Measurements from ENCODE around the gene NADSYN1.

The NADSYN1 gene

DNA sequence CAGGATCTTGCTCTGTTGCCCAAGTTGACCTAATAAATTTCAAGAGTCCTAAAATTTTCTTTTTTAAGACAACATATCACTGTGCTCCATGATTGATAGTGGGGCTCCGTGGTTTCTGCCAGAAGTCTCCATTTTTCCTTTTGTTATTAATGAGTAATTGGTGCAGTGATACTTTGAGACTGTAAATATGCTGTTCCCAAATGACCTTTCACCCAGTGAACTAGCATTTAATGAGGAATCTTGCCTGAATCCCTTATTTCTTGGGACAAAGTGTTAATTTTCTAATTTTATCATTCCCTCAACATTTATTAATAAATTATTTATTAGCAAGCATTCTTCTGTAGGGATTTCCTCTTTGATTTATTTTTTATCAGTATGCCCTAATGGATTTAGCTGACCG, 2.5 kb upstream of the NADSYN1 start:
- no peak for TF ChIP-seq EZH2phosphoT487 (conservative IDR thresholded peaks at IDR 0.05; ENCODE audit: low read length)
- TF ChIP-seq, protein P1, sequence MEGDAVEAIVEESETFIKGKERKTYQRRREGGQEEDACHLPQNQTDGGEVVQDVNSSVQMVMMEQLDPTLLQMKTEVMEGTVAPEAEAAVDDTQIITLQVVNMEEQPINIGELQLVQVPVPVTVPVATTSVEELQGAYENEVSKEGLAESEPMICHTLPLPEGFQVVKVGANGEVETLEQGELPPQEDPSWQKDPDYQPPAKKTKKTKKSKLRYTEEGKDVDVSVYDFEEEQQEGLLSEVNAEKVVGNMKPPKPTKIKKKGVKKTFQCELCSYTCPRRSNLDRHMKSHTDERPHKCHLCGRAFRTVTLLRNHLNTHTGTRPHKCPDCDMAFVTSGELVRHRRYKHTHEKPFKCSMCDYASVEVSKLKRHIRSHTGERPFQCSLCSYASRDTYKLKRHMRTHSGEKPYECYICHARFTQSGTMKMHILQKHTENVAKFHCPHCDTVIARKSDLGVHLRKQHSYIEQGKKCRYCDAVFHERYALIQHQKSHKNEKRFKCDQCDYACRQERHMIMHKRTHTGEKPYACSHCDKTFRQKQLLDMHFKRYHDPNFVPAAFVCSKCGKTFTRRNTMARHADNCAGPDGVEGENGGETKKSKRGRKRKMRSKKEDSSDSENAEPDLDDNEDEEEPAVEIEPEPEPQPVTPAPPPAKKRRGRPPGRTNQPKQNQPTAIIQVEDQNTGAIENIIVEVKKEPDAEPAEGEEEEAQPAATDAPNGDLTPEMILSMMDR (IDR thresholded peaks at IDR 0.05; ENCODE audit: insufficient read depth, low read length, poor library complexity, severe bottlenecking), result no peak
- Histone ChIP-seq H3K36me3 (ENCODE audit: low read length) (peaks cover 12% of the 10 kb centered on the region), H3K9me2 (replicated peaks; ENCODE audit: insufficient read depth, low read length) (no peaks in the 10 kb centered on the region), H3K9me3 (ENCODE audit: insufficient read depth, low read length) (no peaks in the 10 kb centered on the region), H3K79me2 (ENCODE audit: insufficient read depth, low read length) (peaks cover 28% of the 10 kb centered on the region), H3K9ac (ENCODE audit: low read length) (no peak overlapping the region), H3F3A (ENCODE audit: insufficient read depth) (peaks cover 31% of the 10 kb centered on the region), H3K4me2 (ENCODE audit: low read depth, low read length, poor library complexity, severe bottlenecking) (peak overlapping the region; percentile 93), H3K27me3 (ENCODE audit: low read length) (no peaks in the 10 kb centered on the region), H4K20me1 (ENCODE audit: low read depth, low read length) (no peaks in the 10 kb centered on the region), H3K27ac (ENCODE audit: low read depth, low read length) (no peak overlapping the region), H2AFZ (ENCODE audit: low read depth, low read length, severe bottlenecking) (no peak overlapping the region), H3K4me3 (ENCODE audit: insufficient read depth, low read length, poor library complexity, severe bottlenecking) (no peak overlapping the region)

DNA sequence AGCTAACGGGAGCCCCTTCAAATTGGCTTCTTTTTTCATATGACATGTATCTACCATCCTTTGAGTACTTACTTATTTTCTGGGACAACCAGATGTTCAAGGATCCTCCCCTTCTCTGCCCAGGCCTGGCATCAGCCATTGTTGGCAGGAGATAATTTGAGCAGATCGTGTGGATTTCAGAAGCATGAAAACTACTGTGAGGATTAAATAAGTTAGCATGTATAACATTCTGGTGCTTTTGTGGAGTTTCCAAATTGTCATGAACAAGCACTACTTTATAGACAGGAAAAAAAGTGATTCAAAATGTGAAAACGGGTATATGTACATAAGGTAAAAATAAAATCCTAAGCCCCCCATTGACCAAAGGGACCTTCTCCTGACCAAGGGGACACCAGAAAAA, 2.1 kb upstream of the NADSYN1 start:
- H3K79me2 ChIP-seq (ENCODE audit: insufficient read depth, low read length), result peaks cover 28% of the 10 kb centered on the region
- H3K27ac ChIP-seq (ENCODE audit: low read depth, low read length), result no peak overlapping the region
- no peaks in the 10 kb centered on the region for H3K9me2 ChIP-seq (replicated peaks; ENCODE audit: insufficient read depth, low read length)
- H3K4me2 ChIP-seq (ENCODE audit: low read depth, low read length, poor library complexity, severe bottlenecking), result peak overlapping the region; percentile 93
- TF ChIP-seq, protein P1 (IDR thresholded peaks at IDR 0.05; ENCODE audit: insufficient read depth, low read length, poor library complexity, severe bottlenecking), result no peak
- no peak for TF ChIP-seq EZH2phosphoT487 (conservative IDR thresholded peaks at IDR 0.05; ENCODE audit: low read length)
- no peaks in the 10 kb centered on the region for H4K20me1 ChIP-seq (ENCODE audit: low read depth, low read length)
- H3K36me3 ChIP-seq (ENCODE audit: low read length), result peaks cover 10% of the 10 kb centered on the region
- H3F3A ChIP-seq (ENCODE audit: insufficient read depth), result peaks cover 31% of the 10 kb centered on the region
- no peaks in the 10 kb centered on the region for H3K9me3 ChIP-seq (ENCODE audit: insufficient read depth, low read length)
- H3K9ac ChIP-seq (ENCODE audit: low read length), result no peak overlapping the region
- no peak overlapping the region for H2AFZ ChIP-seq (ENCODE audit: low read depth, low read length, severe bottlenecking)
- no peaks in the 10 kb centered on the region for H3K27me3 ChIP-seq (ENCODE audit: low read length)
- H3K4me3 ChIP-seq (ENCODE audit: insufficient read depth, low read length, poor library complexity, severe bottlenecking), result no peak overlapping the region

DNA sequence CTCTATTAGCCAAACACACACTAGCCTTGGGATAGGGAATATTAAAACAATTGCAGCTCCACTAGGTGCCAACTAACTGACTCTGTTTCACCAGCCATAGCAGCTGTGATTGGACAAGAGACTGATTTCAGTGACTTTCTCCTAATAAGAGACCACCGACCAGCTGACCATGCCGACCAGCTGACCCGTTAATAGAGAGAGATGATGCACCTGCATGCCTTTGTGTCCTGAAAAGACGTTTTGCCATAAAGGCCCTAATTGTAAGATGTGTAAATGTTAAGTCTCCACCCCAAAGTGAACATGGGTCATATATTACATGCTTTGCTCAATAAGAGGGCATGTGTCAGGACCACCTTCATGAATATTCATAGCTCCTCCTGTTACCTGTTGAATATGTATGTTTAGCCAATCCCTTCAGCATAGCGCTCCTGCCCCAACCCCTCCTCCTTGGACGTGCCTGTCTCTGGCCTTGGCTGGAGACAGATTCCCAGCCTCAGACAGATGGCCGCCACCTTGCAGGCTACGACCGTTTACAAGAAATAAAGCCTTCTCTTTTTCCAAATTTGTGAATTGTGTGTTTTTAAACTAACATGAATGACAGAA, 1.3 kb upstream of the NADSYN1 start:
- peaks cover 31% of the 10 kb centered on the region for H3F3A ChIP-seq (ENCODE audit: insufficient read depth)
- H3K27me3 ChIP-seq (ENCODE audit: low read length), result no peaks in the 10 kb centered on the region
- peaks cover 2% of the 10 kb centered on the region for H3K36me3 ChIP-seq (ENCODE audit: low read length)
- no peaks in the 10 kb centered on the region for H4K20me1 ChIP-seq (ENCODE audit: low read depth, low read length)
- H3K9me2 ChIP-seq (replicated peaks; ENCODE audit: insufficient read depth, low read length), result no peaks in the 10 kb centered on the region
- TF ChIP-seq, protein P1 (IDR thresholded peaks at IDR 0.05; ENCODE audit: insufficient read depth, low read length, poor library complexity, severe bottlenecking), result no peak
- TF ChIP-seq EZH2phosphoT487 (conservative IDR thresholded peaks at IDR 0.05; ENCODE audit: low read length), result no peak
- H3K9me3 ChIP-seq (ENCODE audit: insufficient read depth, low read length), result no peaks in the 10 kb centered on the region
- peak overlapping the region; percentile 80 for H3K4me2 ChIP-seq (ENCODE audit: low read depth, low read length, poor library complexity, severe bottlenecking)
- peak overlapping the region; percentile 85; the same call in 1 of the 2 replicates for H3K9ac ChIP-seq (ENCODE audit: low read length)
- H2AFZ ChIP-seq (ENCODE audit: low read depth, low read length, severe bottlenecking), result peak overlapping the region; percentile 31
- peak overlapping the region; percentile 57 for H3K4me3 ChIP-seq (ENCODE audit: insufficient read depth, low read length, poor library complexity, severe bottlenecking)
- peaks cover 28% of the 10 kb centered on the region for H3K79me2 ChIP-seq (ENCODE audit: insufficient read depth, low read length)
- H3K27ac ChIP-seq (ENCODE audit: low read depth, low read length), result peak overlapping the region; percentile 60

Data from SU-DHL-6 (cell line).